GM19372 (cell line): ENCODE data around the gene CBX4.

Experiments used
- ATAC-seq: cut with Tn5 transposase; IDR thresholded peaks from one replicate; pipeline ENCODE4 v1.9.1; 2021; ENCODE audit warnings: mild to moderate bottlenecking, low read depth, moderate library complexity; ENCODE audit not compliant: unreplicated experiment

The CBX4 gene

GRCh38 chr17:79842656-79843473 lies 3.6 kb upstream of the CBX4 start:
- no peak for ATAC-seq

- no peak for ATAC-seq
Observed at GRCh38 chr17:79842136-79842655, 3.0 kb upstream of the CBX4 start.

DNA sequence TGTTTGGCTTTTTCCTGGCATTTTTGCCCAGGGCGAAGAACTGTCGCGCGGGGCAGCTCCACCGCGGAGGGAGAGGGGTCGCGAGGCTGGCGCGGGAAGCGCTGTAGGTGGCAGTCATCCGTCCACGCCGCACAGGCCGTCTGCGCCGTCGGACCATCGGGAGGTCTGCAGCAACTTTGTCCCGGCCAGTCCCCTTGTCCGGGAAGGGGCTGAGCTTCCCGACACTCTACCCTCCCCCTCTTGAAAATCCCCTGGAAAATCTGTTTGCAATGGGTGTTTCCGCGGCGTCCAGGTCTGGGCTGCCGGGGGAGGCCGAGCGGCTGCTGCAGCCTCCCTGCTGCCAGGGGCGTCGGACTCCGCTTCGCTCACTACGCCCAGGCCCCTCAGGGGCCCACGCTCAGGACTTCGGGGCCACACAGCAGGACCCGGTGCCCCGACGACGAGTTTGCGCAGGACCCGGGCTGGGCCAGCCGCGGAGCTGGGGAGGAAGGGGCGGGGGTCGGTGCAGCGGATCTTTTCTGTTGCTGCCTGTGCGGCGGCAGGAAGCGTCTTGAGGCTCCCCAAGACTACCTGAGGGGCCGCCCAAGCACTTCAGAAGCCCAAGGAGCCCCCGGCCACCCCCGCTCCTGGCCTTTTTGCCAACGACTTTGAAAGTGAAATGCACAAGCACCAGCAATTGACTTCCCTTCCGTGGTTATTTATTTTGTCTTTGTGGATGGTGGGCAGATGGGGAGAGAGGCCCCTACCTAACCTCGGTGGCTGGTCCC lies 2.3 kb upstream of the CBX4 start:
- ATAC-seq = no peak

DNA sequence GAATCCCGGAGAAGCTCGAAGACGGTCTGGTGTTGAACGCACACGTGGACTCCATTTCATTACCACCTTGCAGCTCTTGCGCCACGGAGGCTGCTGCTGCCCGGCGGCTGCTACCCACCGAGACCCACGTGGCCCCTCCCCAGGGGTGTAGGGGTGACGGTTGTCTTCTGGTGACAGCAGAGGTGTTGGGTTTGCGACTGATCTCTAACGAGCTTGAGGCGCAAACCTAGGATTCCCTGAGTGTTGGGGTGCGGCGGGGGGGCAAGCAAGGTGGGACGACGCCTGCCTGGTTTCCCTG lies 1.7 kb upstream of the CBX4 start:
- ATAC-seq = no peak

GRCh38 chr17:79840269-79840988 lies 1.2 kb upstream of the CBX4 start:
- no peak for ATAC-seq

- ATAC-seq = peak; percentile 25
Observed at GRCh38 chr17:79838522-79839274, 542 bp downstream of the CBX4 start.

DNA sequence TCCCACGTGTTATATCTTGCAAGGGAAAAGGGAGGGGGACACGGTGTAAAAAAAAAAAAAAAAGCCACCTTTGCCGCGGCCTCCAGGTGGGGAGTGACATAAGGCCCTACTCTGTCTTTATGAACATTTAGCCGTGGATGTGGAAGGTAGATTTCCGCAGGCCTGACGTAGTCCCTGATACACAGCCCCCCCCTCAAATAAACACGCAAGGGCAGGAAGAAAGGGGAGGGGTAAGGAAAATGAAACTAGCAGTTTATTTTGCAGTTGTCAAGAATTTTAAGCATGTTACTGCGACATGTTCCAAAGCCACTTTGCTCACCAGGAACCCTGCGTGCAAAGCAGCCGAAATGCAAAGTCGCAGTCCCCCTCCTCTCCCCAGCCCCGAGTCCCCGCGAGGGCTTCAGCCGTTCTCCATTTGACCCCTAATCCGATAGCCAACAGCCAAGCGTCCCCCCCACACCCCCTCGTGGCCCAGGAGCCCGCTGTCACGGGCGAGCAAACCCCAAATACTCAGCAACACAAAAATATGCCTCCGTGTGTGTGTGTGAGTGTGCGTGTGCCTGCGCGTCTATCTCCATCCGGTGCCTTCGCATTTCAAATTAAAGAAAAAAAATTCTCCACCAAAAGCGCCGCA lies 1.2 kb downstream of the CBX4 start:
- no peak for ATAC-seq

DNA sequence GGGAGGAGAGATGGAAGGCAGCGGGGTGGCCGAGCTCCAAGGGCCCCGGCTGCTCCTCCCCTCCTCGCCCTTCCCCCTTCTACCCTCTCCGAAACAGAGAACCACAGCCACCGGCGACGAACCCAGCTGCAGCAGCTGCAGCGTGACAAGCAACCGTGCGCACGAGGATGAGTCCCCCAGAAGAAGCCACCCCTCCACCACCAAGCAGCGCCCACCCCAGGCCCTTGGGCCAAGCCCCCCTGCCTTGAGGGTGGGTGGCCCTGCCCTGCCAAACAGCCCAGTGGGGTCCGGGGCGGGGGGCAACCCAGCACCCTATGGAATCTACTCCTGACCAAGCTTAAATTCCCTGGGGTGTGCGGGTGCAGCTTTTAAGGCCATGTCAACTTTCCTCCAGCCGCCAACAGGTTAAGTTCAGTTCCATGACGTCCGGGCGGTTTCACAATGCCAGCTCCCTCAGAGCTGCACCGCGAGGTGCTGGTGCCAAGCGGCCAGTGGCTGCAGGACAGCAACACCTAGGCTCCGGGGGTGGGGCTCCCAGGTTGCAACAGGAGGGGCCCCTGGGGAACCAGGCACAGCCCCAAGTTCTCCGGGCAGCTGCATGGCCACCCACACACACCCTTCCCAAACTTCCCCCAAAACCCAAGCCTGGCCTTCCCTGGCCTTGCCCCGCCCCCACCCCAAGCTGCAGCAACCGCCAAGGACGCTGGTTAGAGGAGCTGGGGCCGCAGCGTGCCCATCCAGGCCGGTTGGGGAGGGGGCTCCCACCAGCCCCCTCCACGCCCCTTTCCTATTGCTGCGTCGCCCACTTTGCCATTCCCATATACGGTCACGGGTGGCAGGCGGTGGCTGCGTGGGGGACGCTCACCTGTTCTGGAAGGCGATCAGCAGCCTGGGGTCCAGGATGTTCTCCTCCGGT lies 2.0 kb downstream of the CBX4 start:
- no peak for ATAC-seq

DNA sequence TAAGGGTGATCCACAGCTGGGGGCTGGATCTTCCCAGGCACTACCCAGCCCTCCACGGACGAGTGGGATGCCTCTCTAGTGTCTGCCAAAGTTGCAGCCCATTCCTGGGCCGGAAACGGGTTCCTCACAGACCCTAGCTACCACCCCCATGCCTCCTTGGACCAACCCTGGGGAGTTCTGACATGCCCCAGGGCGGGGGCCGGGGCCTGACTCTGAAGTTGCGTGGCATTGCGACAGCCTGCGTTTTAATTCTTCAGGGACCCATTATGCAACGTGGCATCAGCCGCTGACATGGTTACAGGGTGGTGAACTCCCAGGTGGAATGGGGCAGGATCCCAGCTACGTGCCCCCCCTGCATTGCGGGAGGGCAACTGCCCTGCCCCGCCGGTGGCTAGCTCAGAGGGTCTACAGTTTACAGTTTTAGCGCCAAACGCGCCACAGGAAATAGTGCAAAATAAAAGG lies 2.7 kb downstream of the CBX4 start:
- ATAC-seq = no peak

- ATAC-seq = no peak
Observed at GRCh38 chr17:79835953-79836509, 3.2 kb downstream of the CBX4 start.

DNA sequence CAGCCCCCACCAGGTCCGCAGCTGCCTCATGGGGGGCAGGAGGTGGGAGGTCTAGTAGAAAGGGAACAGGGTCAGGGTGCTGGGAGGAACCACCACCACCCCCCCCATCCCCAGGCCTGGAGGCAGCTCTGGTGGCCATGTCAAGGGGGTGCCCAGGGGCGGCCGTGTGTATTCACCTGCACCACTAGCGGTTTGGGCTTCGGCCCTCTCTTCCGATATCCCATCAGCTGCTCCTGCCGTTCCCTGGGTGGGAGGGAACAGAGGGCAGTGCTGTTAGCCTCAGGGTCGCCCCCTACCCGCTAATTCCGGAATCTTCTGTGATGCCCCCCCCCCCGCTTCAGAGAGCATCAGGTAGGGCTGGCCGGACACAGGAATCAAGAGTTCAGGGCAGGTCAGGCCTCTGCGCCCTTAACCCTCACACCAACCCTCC lies 3.8 kb downstream of the CBX4 start:
- no peak for ATAC-seq

DNA sequence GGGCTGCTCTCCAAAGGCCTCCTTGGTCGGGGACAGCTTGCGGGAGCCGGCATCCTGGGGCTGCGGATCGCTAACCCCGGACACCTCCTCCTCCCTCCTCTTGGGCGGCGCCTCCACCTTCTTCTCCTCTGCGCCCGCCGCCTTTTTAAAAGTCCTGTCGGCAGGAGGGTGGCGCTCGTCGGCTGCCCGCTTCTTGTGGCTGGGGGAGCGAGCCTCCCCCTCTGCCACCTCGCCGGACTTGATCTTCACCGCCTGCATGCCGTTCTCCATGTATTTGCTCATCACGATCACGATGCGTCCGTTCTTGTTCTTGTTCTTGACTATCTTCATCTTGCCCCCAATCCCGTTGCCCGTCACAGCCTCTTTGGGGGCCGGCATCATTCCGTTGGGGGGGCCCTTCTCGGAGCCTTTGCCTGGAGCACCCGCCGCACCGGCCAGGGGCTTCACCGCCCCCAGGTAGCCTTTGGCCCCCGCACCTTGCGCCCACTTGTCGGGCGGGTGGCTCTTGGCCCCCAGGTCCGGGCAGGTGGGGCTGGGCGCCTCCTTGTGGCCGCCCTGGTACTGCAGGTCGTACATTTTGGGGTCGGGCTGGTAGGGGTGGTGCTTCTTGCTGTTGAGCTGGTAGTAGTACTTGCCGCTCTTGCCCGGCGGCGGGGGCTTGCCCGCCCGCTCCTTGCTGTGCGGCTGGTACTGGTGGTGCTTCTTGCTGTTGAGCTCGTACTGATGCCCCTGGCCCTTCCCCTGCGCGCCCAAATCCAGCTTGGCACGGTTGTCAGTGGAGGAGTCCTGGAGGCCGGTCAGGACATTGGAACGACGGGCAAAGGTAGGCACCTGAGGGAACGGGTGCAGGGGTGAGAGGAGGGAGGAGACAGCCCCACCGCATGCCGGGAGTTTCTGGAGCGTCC lies 4.4 kb downstream of the CBX4 start:
- ATAC-seq = no peak

- no peak for ATAC-seq
Observed at GRCh38 chr17:79833744-79834564, 5.3 kb downstream of the CBX4 start.

DNA sequence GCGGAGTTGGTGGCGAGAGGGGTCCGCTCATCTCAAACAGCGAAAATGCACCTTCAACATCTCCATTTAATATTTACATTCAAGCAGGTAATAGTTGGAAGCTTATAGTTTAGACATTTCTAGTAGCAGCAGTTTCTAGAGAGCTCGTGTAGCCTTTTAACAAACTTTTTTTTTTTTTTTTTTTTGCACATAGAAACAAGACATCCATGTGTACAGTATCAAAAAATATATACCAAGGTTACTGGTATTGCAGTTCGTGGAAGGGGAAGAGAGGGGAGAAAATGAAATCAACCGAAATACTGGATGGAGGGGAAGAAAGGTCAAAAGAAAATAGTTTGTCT lies 6.2 kb downstream of the CBX4 start:
- no peak for ATAC-seq

GRCh38 chr17:79832218-79833109 lies 6.8 kb downstream of the CBX4 start:
- ATAC-seq = no peak
